HG02840 (cell line): ENCODE data around the gene GBF1.

Source experiments
- ATAC-seq: cut with Tn5 transposase; IDR thresholded peaks from one replicate; pipeline ENCODE4 v1.9.1; 2021; ENCODE audit warnings: mild to moderate bottlenecking, moderate library complexity, moderate number of reproducible peaks; ENCODE audit not compliant: unreplicated experiment, low FRiP score

Gene GBF1

DNA sequence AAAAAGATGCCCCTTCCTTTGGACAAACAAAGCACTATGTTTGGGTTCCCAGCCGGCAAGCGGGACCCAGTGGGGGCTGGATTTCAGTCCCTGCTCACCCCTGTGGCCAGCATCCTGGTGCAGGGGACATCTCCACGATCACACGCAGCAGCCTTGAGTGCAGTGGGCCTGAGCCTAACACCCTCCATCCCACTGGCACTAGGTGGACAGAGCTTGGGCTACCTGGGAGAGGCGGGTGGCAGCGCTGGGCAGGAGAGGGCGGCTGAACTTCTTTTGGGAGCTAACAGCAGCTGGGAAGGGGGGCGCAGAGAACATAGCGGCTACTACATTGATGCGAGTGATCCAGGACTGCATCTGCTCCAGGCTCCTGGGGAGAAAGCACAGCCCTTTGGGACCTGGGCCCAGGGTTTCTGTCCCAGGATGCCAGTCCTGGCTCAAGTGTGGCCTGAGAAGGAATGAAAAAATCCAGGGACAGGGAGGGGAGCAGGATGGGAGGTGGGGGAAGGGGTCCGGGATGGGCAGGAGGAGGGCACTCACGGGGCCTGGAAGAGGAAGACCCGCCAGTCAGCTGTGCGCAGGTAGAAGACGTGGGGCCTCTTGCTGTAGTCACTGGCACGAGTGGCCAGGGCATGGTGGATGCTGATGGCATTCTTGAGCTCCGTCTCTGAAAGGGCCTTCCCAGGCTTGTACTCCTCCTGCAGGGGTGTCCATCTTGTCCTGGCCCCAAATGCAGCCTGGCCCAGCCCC, 159.2 kb downstream of the GBF1 start:
- no peak for ATAC-seq

DNA sequence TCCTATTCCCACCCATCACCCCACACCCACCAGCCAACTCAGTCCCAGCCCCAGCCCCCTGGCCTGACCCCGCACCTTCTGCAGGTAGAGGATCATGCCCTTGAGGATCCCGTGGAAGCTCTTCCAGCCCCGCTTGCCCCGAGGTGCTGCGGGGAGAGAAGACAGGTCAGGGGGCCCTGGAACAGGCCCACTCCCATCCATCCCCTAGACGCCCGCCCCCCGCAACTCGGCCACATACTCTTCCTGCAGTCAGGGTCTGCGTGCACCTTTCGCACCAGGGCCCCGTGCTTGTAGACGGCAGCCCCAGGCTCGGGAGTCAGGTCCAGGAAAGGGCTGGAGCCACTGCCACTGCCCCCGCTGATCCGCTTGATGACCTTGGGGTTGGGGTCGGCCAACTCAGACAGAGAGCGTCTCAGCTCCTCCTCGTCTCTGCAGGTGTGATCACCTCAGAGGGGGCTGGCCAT, 159.8 kb downstream of the GBF1 start:
- no peak for ATAC-seq

DNA sequence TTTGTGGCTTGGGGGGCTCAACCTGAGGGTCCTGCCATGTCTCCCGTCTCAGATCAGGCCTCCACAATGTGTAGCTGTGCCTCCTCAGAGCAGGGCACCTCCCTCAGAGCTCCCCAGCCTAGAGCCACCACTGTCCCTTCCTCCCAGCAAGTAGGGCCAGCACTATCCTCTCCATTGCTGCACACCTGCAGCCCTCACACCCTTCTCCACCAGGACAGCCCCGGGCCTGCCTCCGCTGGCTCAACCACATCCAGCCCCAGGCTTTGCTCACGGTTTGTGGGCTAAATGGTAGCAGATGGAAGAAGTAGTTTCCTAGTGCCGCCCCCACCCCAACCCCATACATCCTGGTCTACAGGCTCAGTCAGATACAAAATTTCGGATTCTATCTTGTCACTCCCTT, 160.3 kb downstream of the GBF1 start:
- ATAC-seq, result no peak

DNA sequence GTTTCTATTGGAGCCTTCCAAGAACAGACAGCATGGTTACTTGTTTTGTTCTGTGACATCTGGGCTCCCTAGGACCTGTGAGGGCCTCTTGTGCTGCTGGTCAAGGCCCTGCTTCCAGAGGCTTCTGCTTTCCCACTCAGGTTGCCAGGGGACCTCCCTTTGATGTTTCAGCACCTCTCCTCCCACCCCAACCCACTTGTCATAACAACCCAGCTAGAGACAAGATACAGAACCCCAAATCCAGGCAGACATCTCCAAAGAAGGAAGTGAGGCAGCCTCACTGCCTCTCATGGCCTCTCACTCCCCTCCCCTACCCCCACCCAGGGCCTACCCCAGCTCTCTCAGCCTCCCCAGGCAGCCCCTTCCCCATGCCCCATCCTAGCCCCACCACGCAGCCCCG, 161.5 kb downstream of the GBF1 start:
- ATAC-seq, result no peak

DNA sequence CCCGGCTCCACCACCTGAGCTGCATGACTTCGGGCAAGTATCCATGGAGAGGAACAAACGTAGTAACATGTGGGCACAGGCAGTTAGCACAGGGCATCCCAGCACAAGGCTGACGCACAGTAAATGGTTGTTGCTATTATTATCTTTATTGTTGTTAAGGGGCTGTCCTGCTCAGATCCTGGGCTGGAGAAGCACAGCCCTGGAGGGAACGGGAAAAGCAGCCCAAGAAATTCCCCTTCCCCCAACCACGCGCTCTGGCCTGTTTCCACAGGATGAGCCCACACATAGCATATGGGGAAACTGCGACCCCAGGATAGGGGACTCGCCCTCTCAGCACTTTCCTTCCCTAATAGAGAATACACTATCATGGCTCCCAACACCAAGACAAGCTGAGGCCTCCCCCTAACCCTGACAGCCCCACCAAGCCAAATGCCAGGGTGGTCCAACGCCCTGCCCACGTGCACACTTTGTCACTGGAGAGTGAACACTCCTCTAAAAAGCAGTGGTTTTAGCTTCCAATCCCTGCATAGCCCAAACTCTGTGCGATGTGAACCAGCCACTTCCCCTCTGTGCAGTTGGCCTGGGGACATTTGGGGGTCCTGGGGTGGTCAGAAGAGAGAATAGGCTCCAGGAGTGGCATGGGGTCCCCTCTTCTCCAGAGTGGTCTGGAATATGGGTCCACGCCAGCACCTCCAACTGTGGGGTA, 162.2 kb downstream of the GBF1 start:
- ATAC-seq, result no peak

DNA sequence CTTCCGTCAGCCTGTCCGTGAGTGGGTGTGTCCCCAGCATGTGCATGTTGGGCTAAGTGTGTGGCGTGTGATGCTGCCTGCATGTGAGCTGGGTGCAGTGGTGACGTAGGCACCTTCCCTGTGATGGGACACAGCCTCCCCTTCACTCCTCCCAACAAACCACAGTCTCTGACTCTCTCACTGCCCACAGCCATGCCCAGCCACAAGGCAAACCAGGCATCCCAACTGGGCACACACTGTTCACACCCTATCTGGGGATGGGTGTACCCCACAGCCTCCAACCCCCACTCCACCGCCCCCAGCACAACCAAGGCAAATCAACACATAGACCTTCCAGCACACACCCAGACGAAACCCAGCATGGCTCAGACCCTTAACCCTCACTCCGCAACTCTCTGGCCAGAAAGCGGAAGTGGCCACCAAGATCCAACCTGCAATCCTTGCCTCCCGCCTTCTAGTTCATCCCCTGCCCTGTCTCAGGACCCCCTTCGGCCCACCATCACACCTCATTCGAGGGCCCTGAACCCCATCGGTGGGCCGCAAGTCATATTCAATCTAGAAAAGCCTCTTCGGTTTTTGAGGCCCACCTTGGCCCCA, 162.9 kb downstream of the GBF1 start:
- no peak for ATAC-seq

DNA sequence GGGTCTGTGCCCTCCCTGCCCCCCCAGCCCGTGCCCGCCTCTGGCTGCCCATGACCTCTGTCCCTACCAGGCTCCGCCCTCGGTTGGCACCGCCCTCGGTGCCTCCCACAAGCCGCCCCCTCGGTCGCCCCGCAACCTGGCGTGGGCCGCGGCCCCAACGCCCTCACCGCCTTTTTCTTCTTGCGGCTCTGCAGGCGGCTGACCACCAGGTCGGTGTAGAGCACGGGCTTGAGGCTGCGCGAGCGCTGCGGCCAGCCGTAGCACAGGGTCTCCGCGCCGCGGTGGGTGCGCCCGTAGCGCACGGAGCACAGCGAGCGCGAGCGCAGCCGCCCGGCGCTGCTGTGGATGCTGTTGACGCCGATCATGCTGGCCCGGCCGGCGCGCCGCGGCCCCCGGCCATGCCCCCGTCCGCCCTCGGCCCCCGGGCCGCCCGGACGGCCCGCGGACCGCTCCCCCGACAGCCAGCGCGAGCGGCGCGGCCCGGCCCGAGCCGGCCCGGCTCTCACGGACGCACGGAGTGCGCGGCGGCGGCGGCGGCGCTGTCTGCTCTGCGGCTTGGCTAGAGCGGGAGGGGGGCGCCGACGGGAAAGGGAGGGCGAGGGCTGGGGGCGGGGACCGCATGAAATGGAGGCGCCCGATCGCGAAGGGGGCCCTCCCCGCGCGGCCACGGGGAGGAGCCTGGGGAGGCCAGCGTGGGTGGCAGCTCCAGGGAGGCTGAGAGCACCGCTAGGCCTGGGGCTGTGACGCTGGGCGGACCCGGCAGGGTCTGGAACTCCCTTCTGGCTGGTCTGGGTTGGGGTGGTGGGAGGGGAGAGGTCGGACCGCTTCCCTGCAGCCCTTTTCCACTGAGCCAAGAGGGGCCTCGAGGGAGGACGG, 163.6 kb downstream of the GBF1 start:
- ATAC-seq, result no peak

DNA sequence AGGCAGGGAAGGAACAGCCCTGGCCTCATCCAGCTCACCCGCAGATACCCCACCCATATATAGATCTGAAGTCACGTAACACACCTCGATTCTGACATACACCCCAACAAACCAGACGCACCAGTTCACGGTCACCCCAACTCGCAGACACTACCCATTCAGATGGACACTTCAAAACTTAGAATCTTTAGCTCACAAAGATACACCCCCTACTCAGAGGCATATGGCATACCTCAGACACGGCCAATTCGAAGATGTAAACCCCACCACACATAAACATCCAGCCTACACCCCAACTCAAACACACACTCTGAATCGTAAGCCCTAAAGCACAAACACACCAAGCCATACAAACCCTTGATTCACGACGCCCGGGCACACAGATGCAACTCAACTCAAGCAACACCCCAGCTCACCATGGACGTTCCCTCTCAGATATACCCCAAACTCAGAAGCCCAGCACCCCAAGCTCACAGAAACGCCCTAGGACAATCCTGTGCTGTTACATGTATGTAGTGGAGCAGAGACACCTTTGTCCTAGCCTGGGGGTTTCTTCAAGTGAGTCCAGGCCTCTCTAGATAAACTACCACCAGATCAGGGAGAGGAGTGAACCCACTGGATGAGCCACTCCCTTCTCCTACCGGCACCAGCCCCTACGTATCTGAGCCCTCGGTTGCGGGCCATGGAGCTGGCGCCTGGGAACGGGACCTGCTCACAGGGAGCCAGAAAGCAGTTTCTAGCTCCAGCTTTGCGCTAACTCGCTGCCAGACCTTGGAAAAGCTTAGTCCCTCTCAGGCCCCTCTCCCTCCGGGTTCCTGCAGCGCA, 164.5 kb downstream of the GBF1 start:
- ATAC-seq, result no peak

DNA sequence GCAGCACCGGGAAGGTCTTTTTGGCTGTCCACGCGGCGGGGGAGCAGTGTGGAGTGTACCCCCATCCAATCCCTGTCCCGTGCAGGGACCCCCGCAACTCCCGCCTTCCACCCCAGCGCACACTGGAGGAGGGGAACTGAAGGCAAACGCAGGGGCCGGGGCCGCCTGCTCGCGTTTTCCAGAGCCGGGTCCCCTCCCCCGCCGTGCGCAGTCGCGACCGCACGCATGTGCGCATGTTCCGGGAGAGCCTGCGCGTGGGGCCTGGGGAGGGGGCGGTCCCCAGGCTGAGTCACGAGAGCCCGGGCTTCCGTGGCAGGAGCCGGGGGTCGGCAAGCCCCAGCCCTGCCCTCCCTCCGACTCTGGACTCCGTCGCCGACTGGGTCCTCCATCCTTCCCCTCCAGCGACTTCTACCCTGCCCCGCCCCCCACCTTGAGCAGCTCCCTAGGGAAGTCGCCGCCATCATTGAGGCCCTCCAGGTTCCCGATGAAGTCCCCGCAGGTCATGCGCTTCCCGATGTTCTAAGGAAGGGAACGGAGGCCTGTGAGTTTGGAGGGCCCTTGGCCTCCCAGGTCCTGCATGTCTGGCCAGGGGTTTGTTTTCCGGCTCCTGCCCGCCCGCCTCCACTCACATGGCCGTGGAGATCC, 165.2 kb downstream of the GBF1 start:
- no peak for ATAC-seq

DNA sequence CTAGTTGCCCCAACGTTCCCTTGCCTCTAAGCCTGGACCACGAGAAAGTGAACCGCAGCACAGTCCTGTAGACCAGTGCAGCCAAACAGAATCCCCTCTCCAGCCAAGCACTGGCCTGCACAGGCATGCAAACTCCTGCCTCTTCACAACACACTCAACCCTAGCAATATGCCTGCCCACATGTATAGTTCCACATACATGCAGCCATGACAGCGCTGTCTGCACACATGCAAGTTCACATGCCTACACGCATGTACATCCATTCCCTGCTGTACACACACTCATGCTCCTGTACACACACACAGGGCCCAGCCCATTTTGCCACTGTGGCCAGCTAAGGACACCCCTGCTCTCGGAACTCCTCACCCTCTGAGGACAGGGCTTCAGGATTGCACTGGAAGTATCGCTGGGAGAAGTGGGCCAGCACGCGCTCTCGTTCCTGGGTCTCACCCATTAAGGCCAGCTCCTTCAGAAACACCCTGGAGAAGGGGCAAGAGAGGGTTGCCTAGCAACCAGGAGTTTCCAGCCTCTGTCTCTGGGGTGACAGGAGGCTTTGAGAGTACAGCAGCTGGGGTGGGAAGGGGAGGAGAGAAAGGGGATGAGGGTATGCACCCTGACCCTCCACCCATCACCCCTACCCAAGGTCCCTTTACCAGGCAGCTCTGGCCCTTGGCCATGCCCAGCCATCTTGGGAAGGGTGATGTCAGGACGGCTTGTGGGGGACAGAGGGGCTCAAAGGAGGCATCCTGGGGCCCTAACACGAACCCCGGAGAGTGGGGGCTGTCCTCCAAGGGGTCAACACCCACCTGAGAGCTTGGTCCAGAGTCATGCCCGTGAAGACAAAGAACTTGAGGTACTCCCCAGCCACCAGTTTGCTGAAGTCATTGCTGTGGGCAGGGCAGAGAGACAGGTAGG, 166.3 kb downstream of the GBF1 start:
- no peak for ATAC-seq

DNA sequence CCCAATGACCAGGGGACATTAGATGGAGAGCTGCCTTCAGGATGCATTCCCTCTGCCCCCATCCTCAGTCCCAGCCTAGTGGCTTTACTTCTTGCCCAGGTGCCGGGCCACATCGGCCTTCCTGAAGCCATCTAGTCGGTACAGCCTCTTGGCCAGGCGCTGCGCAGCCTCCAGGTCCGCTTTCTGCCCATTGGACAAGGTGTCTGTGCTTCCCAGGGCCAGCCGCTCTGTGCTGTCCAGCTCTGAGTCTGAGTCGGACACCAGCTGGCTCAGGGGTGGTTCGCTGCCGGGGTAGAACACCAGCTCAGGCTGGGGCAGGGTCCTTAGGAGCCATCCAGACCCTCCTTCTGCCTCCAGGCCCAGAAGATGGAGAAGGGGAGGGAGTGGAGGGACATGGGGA, 167.0 kb downstream of the GBF1 start:
- ATAC-seq, result no peak

DNA sequence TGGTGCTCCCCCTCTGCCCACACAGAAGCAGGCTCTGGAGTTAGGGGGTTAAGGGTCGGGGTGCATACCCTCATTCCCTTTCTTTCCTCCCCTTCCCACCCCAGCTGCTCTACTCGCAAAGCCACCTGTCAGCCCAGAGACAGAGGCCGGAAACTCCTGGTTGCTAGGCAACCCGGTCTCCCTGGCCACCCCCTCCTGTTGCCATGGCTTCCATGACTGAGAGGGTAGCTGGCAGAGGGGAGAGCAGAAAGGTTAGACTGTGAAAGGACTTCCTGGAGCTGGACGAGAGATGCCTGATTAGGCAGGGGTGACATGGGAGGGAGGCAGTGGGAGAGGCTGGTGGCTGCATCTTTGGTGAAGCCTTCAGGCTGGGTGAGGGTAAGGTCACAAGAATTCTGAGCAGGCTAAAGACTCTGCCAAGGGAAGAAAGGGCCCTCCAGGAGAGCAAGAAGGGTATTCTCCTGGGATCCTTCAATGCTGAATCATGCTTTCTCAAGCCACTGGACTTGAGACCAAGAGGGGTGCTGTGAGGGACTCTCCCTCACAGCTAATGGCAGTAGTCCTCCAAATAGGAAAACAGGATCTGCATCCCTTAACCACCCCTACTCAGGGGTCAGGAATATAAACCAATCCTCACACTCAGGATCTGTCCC, 167.8 kb downstream of the GBF1 start:
- ATAC-seq, result no peak

DNA sequence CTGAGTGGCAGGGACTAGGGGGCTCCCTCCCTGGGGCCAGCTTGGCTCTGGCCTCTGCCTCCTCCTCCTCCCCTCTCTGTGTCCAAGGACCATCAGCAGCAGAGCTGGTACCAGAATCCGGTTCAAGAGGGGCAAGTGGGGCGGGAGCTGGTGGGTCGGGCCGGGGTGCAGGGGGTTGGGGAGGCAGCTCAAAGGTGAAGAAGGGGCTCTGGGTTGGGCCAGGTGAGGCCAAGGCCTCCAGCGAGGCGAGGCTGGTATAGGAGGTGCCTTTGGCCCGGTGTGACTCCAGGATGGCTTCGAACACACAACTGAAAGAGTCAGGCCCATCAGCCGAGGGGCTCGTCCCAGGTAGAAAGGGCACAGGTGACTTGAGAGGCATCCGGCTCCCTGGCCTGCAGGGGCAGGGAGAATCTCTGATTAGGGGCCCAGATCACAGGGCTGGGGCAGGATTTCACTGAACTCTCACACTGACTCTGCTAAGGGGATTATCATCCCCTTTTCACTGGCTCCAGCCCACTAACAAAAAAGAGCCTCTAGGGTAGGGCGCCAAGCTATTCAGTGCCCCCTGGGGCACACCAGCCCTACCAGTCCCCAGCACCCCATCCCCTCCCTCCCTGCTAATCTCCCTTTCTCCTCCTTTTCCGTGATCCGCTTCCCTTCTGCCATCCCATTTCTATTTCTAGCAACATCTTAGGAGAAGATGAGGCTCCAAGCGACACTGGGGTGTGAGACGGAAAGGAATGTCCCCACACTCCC, 168.7 kb downstream of the GBF1 start:
- no peak for ATAC-seq

DNA sequence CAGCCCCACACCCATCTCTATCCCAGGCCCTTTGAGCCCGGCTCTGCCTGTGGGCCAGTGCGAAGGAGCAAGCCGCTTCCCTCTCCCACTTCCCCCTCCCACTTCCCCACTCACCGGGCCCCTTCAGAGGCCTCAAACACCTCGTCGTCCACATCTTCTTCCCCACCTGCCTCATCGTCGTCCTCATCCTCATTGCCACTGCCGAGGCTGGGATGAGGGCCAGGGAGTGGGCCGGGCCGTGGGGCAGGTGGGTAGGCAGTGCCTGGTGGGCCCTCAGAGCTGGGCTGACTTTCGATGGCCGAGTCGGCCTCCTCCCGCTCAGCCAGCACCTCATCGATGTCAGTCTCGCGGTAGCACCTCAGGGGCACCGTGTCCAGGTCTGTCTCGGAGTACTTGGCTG, 169.4 kb downstream of the GBF1 start:
- no peak for ATAC-seq

DNA sequence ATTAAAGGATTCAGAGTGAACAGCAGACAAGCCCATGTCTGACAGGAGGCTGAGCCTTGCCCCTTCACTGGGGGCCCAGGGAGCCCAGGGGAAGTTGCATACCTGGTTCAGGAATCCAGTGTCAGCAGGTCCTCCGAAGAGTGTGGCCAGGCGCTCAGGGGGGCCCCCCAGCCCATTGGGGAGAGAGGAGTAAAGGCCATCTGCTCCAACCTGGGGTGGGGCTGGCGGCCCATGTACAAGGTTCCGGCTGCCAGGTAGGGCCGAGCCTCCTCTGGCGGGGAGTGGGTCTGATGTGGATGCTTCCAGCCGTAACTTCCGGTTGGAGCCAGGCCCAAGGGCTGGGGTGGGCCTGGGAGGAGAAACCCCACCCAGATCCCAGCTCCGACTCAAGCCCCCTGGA, 171.0 kb downstream of the GBF1 start:
- no peak for ATAC-seq

DNA sequence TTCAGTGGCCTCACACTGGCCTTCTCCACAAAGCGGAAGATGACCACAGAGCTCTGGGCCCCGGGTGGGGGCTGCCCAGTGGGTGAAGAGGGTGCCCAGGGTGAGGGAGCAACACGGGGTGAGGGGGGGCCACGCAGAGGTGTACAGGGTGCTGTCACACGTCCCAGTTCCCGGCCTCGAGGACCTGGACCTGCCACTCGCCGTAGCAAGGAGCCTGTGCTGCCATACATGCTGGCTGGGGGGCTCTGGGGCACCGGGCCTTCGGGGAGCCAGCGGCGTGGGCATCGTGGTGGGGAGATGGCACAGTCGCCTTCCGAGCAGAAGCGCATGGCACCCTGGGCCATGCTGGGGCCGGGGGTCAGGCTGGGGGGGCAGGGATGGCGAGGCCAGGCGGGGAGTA, 171.4 kb downstream of the GBF1 start:
- ATAC-seq, result no peak

DNA sequence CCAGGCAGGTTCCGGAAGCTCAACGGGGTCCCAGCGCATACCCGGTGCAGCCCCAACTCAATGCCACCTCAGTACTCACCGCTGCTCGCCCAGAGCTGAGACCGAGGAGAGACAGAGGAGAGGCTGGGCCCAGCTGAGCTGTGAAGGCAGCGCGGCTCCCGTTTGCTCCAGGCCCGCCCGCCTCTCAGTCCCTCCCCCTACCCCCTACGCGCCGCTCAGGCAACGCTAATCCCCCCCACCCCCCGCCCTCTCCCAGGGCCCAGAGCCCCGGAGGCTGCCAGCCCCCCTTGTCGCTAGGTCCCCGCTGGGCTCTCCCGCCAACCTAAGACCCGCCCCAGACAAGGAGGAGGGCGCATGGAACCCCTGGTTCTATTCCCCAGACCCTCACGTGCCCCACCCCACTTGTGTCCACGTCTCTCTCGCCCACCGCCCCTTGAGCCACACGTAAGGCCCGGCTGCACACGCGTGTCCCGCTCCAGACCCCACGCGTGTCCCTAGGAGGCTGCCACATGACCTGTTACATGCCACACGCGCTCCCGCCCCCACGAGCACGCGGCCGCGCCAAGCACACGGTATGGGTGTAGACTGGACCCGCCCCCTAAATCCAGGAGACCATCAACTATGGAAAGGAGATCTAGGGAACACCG, 173.4 kb downstream of the GBF1 start, which contains the start of gene PSD:
TSS of gene PSD (minus strand) at position 164 of the 647 bp plus-strand sequence. CDS start 1,747 bp downstream, outside the sequence.
- no peak for ATAC-seq
